ENCODE data around the gene MACROD2.

Gene MACROD2

GRCh38 chr20:14878676-14879019 is 883.3 kb downstream of the MACROD2 start:
- ATAC-seq: no peak
- no peak for TF ChIP-seq CSDC2 (CRISPR knock-in tag; IDR thresholded peaks at IDR 0.05)

- ATAC-seq: peak; percentile 97
- TF ChIP-seq ZNF8 (CRISPR knock-in tag; IDR thresholded peaks at IDR 0.05) (no peak), ISL1 (CRISPR knock-in tag; IDR thresholded peaks at IDR 0.05) (peak; percentile 60; the same call in 1 of the 2 replicates)
Observed at GRCh38 chr20:14879020-14879697, 883.8 kb downstream of the MACROD2 start.

GRCh38 chr20:14879839-14880238 is 884.5 kb downstream of the MACROD2 start:
- no peak for TF ChIP-seq TOX (CRISPR knock-in tag; IDR thresholded peaks at IDR 0.05; ENCODE audit: borderline replicate concordance)
- TF ChIP-seq, protein P1, sequence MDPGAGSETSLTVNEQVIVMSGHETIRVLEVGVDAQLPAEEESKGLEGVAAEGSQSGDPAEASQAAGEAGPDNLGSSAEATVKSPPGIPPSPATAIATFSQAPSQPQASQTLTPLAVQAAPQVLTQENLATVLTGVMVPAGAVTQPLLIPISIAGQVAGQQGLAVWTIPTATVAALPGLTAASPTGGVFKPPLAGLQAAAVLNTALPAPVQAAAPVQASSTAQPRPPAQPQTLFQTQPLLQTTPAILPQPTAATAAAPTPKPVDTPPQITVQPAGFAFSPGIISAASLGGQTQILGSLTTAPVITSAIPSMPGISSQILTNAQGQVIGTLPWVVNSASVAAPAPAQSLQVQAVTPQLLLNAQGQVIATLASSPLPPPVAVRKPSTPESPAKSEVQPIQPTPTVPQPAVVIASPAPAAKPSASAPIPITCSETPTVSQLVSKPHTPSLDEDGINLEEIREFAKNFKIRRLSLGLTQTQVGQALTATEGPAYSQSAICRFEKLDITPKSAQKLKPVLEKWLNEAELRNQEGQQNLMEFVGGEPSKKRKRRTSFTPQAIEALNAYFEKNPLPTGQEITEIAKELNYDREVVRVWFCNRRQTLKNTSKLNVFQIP (CRISPR knock-in tag; IDR thresholded peaks at IDR 0.05; ENCODE audit: borderline replicate concordance, low read depth): no peak
- TF ChIP-seq ARNTL (CRISPR knock-in tag; IDR thresholded peaks at IDR 0.05; ENCODE audit: borderline replicate concordance, low read depth): no peak
- TF ChIP-seq ZC3H10 (CRISPR knock-in tag; IDR thresholded peaks at IDR 0.05): no peak
- no peak for TF ChIP-seq ZNF565 (CRISPR knock-in tag; conservative IDR thresholded peaks at IDR 0.05; ENCODE audit: low read depth)
- no peak for TF ChIP-seq ESRRG (CRISPR knock-in tag; IDR thresholded peaks at IDR 0.05)
- no peak for TF ChIP-seq ZFP30 (CRISPR knock-in tag; IDR thresholded peaks at IDR 0.05)
- no peak for TF ChIP-seq RARB (CRISPR knock-in tag; IDR thresholded peaks at IDR 0.05)
- TF ChIP-seq GLIS3 (CRISPR knock-in tag; IDR thresholded peaks at IDR 0.05): no peak
- no peak for ATAC-seq

- no peak for TF ChIP-seq CREB5 (CRISPR knock-in tag; IDR thresholded peaks at IDR 0.05; ENCODE audit: low read depth)
- no peak for ATAC-seq
Observed at GRCh38 chr20:14881518-14881917, 886.2 kb downstream of the MACROD2 start.

GRCh38 chr20:14882157-14882556 is 886.8 kb downstream of the MACROD2 start:
- ATAC-seq: no peak

GRCh38 chr20:14882846-14883245 is 887.5 kb downstream of the MACROD2 start:
- no peak for TF ChIP-seq ESRRG (CRISPR knock-in tag; IDR thresholded peaks at IDR 0.05)
- TF ChIP-seq TOX (CRISPR knock-in tag; IDR thresholded peaks at IDR 0.05; ENCODE audit: borderline replicate concordance): no peak
- TF ChIP-seq OSR1 (CRISPR knock-in tag; IDR thresholded peaks at IDR 0.05): no peak
- TF ChIP-seq ZNF8 (CRISPR knock-in tag; IDR thresholded peaks at IDR 0.05): no peak
- no peak for TF ChIP-seq ISL1 (CRISPR knock-in tag; IDR thresholded peaks at IDR 0.05)
- TF ChIP-seq ZC3H10 (CRISPR knock-in tag; IDR thresholded peaks at IDR 0.05): no peak
- ATAC-seq: no peak

More at GRCh38 chr20:14882157-14882556, 886.8 kb downstream of the MACROD2 start:
- TF ChIP-seq ZNF70 (CRISPR knock-in tag; IDR thresholded peaks at IDR 0.05) (no peak), PPARA (CRISPR knock-in tag; IDR thresholded peaks at IDR 0.05; ENCODE audit: borderline replicate concordance) (no peak), RARB (CRISPR knock-in tag; IDR thresholded peaks at IDR 0.05) (no peak), ZFP30 (CRISPR knock-in tag; IDR thresholded peaks at IDR 0.05) (no peak), CSDC2 (CRISPR knock-in tag; IDR thresholded peaks at IDR 0.05) (no peak), ESRRG (CRISPR knock-in tag; IDR thresholded peaks at IDR 0.05) (no peak), ISL1 (CRISPR knock-in tag; IDR thresholded peaks at IDR 0.05) (no peak), ZNF565 (CRISPR knock-in tag; conservative IDR thresholded peaks at IDR 0.05; ENCODE audit: low read depth) (no peak), BACH2 (CRISPR knock-in tag; IDR thresholded peaks at IDR 0.05; ENCODE audit: borderline replicate concordance) (no peak)
- TF ChIP-seq, protein P1 (CRISPR knock-in tag; IDR thresholded peaks at IDR 0.05; ENCODE audit: borderline replicate concordance, low read depth): no peak

DNA sequence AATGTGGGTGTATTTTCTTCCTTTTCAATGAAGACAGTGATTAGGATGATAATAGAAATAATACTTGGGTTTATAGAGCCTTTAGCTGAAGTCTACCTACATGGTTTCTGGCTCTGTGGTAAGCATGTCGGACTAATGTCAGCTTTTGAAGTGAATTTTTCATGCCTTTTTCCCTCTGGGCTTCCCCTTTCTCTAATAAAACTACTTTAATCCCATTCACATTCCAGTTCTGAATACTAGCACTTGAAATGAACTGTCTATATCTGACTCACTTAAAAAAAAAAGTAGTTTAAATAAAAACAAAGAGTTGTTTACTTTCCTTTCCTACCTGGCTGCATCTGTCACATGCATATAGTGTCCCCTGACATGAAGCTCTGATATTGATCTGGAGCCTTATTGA is 888.0 kb downstream of the MACROD2 start:
- TF ChIP-seq RARB (CRISPR knock-in tag; IDR thresholded peaks at IDR 0.05) (no peak), ZNF565 (CRISPR knock-in tag; conservative IDR thresholded peaks at IDR 0.05; ENCODE audit: low read depth) (no peak), ZFP3 (CRISPR knock-in tag; IDR thresholded peaks at IDR 0.05) (no peak), ESRRG (CRISPR knock-in tag; IDR thresholded peaks at IDR 0.05) (no peak), ISL1 (CRISPR knock-in tag; IDR thresholded peaks at IDR 0.05) (no peak), BACH2 (CRISPR knock-in tag; IDR thresholded peaks at IDR 0.05; ENCODE audit: borderline replicate concordance) (no peak), PPARA (CRISPR knock-in tag; IDR thresholded peaks at IDR 0.05; ENCODE audit: borderline replicate concordance) (no peak), CSDC2 (CRISPR knock-in tag; IDR thresholded peaks at IDR 0.05) (no peak), TSHZ2 (CRISPR knock-in tag; IDR thresholded peaks at IDR 0.05) (no peak), ARNTL (CRISPR knock-in tag; IDR thresholded peaks at IDR 0.05; ENCODE audit: borderline replicate concordance, low read depth) (no peak), ZFP30 (CRISPR knock-in tag; IDR thresholded peaks at IDR 0.05) (no peak), GLIS3 (CRISPR knock-in tag; IDR thresholded peaks at IDR 0.05) (no peak), OSR1 (CRISPR knock-in tag; IDR thresholded peaks at IDR 0.05) (no peak), ZNF70 (CRISPR knock-in tag; IDR thresholded peaks at IDR 0.05) (no peak)
- no peak for ATAC-seq
